SK-N-MC (cell line): ENCODE results near the gene OSMR.
A peak's percentile ranks its signal among the peaks of the same experiment; 100 is the strongest.

Source experiments
- DNase-seq: peaks from one replicate; pipeline ENCODE4 v3.0.0-alpha.2; 2011; ENCODE audit warnings: low read depth, low spot score
- H3K27ac ChIP-seq: fragments of 200-600 bp; sonication (generic); 2 replicates; pipeline ENCODE4 v1.5.1; 2016; ENCODE audit warnings: mixed run types
- H3K36me3 ChIP-seq: fragments of 200-600 bp; sonication (generic); 2 replicates; pipeline ENCODE4 v1.6.1; 2017; ENCODE audit warnings: antibody characterized with exemption, low read length, mixed read lengths; ENCODE audit not compliant: insufficient read depth
- H3K4me3 ChIP-seq: fragments of 200-600 bp; sonication (generic); 2 replicates; pipeline ENCODE4 v1.5.1; 2016
- H3K9ac ChIP-seq: fragments of 200-600 bp; sonication (generic); 2 replicates; pipeline ENCODE4 v1.8.0; 2017; ENCODE audit warnings: mixed run types, mixed read lengths; ENCODE audit not compliant: insufficient read length
- H3K9me3 ChIP-seq: fragments of 200-600 bp; sonication (generic); 2 replicates; pipeline ENCODE4 v1.6.1; 2017; ENCODE audit warnings: low read depth, mild to moderate bottlenecking, antibody characterized with exemption, low read length, moderate library complexity, mixed read lengths
- EZH2 ChIP-seq: fragments of 200-600 bp; sonication (generic); IDR thresholded peaks from one replicate; pipeline ENCODE4 v1.6.1; 2017; ENCODE audit warnings: antibody characterized with exemption
- FOXP2 ChIP-seq: optimal IDR thresholded peaks from 2 replicates; pipeline ENCODE3; 2011; ENCODE audit warnings: mild to moderate bottlenecking, moderate library complexity; ENCODE audit not compliant: insufficient read depth; ENCODE audit errors: extremely low read length, control extremely low read depth
- POLR2AphosphoS5 ChIP-seq: IDR thresholded peaks from 2 replicates; pipeline ENCODE4 v1.6.1; 2012; ENCODE audit warnings: mild to moderate bottlenecking, low read depth, low read length, borderline replicate concordance

OSMR gene

GRCh38 chr5:38932854-38933408, 87.1 kb downstream of the OSMR start:
- no peak overlapping the region for H3K9ac ChIP-seq
- no peak for DNase-seq
- H3K36me3 ChIP-seq: peaks cover 30% of the 10 kb centered on the region
- no peak overlapping the region for H3K4me3 ChIP-seq
- no peak overlapping the region for H3K27ac ChIP-seq
- H3K9me3 ChIP-seq: no peaks in the 10 kb centered on the region
- TF ChIP-seq POLR2AphosphoS5: no peak
- no peak for TF ChIP-seq EZH2
- TF ChIP-seq FOXP2: no peak

- no peak overlapping the region for H3K4me3 ChIP-seq
- no peak for DNase-seq
- peaks cover 30% of the 10 kb centered on the region for H3K36me3 ChIP-seq
- no peak for TF ChIP-seq FOXP2
- no peak for TF ChIP-seq POLR2AphosphoS5
- TF ChIP-seq EZH2: no peak
- H3K27ac ChIP-seq: no peak overlapping the region
- H3K9ac ChIP-seq: no peak overlapping the region
- H3K9me3 ChIP-seq: no peaks in the 10 kb centered on the region
Observed at GRCh38 chr5:38935437-38935836, 89.6 kb downstream of the OSMR start.

DNA sequence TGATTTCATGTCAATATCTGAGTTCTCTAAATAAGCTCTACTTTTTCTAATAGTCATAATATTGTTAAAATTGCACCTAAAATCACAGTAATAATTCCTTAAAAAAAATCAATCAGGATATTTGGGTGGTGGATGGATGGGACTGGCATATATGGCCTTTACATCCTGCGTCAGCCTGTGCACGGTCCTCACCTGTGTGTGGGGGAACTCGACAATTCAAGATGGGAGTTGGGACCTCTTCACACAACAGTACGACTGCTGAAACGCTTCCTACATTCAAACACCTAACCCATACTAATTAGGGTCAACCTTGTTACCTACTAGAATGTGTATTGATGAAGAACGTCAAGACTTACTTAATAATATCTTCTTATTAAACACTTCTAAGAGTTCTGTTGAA, 90.5 kb downstream of the OSMR start:
- DNase-seq: no peak
- H3K9ac ChIP-seq: no peak overlapping the region

DNA sequence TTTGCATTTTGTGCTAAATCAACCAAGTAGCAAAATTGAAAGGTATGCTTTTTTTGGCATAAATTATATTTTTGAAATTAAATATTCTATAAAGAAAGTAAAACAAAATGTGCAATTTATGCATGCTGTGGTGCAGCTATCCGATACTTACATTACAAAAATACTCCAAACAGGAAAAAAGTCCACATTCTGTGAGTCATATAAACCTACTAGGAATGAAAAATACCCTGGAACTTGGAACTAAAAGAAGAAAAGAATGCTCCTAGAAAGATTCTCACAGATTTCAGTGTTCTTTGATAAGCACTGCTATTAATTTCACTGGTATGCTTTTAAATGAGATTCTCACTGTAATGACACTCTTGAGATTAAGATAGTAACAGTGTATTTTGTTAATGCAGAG, 92.6 kb downstream of the OSMR start:
- TF ChIP-seq FOXP2: no peak
- TF ChIP-seq EZH2: no peak
- no peak for TF ChIP-seq POLR2AphosphoS5
- H3K4me3 ChIP-seq: no peak overlapping the region
- peaks cover 41% of the 10 kb centered on the region for H3K36me3 ChIP-seq
- no peak overlapping the region for H3K9ac ChIP-seq
- DNase-seq: no peak
- no peaks in the 10 kb centered on the region for H3K9me3 ChIP-seq
- H3K27ac ChIP-seq: 0 out of 2 replicates have a peak overlapping the region, but pooled peaks have one; percentile 0

More for the DNA sequence above, 90.5 kb downstream of the OSMR start:
- H3K4me3 ChIP-seq: no peak overlapping the region
- H3K9me3 ChIP-seq: no peaks in the 10 kb centered on the region
- no peak for TF ChIP-seq FOXP2
- no peak for TF ChIP-seq EZH2
- TF ChIP-seq POLR2AphosphoS5: no peak
- peaks cover 33% of the 10 kb centered on the region for H3K36me3 ChIP-seq
- no peak overlapping the region for H3K27ac ChIP-seq

DNA sequence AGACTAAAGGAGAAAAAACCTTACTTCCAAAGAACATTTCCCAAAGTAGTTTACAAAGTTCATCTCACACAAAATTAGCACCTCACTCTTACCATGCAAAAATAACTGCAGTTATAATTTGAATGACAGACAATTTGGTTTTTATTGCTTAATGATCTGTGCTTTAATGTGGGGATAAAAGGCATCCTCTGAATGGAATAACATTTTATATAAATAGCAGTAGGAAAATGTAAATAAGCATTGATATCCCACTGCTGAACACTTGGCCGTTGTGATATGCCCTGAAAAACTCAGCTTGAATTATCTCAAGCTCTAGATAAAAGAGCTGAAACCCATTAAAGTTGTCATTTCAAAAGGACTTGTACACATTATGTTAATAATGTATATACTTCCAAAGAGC, 93.2 kb downstream of the OSMR start:
- Histone ChIP-seq H3K27ac (no peak overlapping the region), H3K9me3 (no peaks in the 10 kb centered on the region), H3K36me3 (peaks cover 37% of the 10 kb centered on the region), H3K4me3 (no peak overlapping the region), H3K9ac (no peak overlapping the region)
- DNase-seq: no peak
- TF ChIP-seq POLR2AphosphoS5 (no peak), FOXP2 (no peak), EZH2 (no peak)

- TF ChIP-seq POLR2AphosphoS5 (no peak), FOXP2 (no peak)
- Histone ChIP-seq H3K9me3 (no peaks in the 10 kb centered on the region), H3K9ac (no peak overlapping the region), H3K4me3 (no peak overlapping the region), H3K36me3 (peaks cover 47% of the 10 kb centered on the region), H3K27ac (peak overlapping the region; percentile 21; the same call in 1 of the 2 replicates)
- DNase-seq: no peak
Observed at GRCh38 chr5:38940230-38940858, 94.5 kb downstream of the OSMR start.

GRCh38 chr5:38941912-38942311, 96.1 kb downstream of the OSMR start:
- Histone ChIP-seq H3K36me3 (peaks cover 42% of the 10 kb centered on the region), H3K27ac (no peak overlapping the region), H3K4me3 (no peak overlapping the region), H3K9me3 (no peaks in the 10 kb centered on the region), H3K9ac (no peak overlapping the region)
- DNase-seq: no peak
- TF ChIP-seq POLR2AphosphoS5 (no peak), EZH2 (no peak), FOXP2 (no peak)

DNA sequence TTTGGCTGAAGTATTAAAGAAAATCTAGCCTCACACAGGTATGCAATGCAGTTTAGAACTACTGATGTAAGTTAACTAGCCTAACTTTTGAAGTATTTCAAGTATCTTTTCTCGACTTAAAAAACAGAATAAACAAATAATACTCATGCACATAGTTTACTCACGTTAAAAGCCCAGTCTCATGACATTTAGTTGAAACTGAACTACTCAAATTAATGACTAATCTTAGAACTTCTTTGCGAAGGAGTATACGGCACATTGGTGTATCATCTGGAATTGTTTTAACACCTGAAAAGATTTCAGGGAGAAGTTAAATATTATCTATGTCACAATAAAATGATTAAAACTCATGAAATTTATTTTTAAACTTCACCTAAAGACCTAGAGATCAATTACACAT, 98.5 kb downstream of the OSMR start:
- peaks cover 48% of the 10 kb centered on the region for H3K36me3 ChIP-seq
- no peaks in the 10 kb centered on the region for H3K9me3 ChIP-seq
- H3K27ac ChIP-seq: no peak overlapping the region
- DNase-seq: no peak
- no peak for TF ChIP-seq POLR2AphosphoS5
- TF ChIP-seq FOXP2: no peak
- TF ChIP-seq EZH2: no peak
- H3K9ac ChIP-seq: no peak overlapping the region
- no peak overlapping the region for H3K4me3 ChIP-seq

GRCh38 chr5:38948501-38948900, 102.7 kb downstream of the OSMR start:
- Histone ChIP-seq H3K9me3 (no peaks in the 10 kb centered on the region), H3K36me3 (peaks cover 62% of the 10 kb centered on the region), H3K4me3 (no peak overlapping the region), H3K9ac (no peak overlapping the region), H3K27ac (peak overlapping the region; percentile 13; the same call in 1 of the 2 replicates)
- DNase-seq: no peak
- TF ChIP-seq POLR2AphosphoS5: no peak
- TF ChIP-seq FOXP2: no peak
- no peak for TF ChIP-seq EZH2
